ENCODE data around the gene NFATC1. TPM values are rescaled to one million over a fixed set of nuclear protein-coding genes. Genes with fewer than 3 reads are reported as not detected.

NFATC1 gene
- total RNA-seq, 4 donors from 2014 or later = 5.3 to 19.1 (median 11.8) TPM

GRCh38 chr18:79486356-79487182, 90.8 kb downstream of the NFATC1 start:
- peaks cover 0 to 15% (median 3%) of the 10 kb centered on the region in 4 donors for H3K4me1 ChIP-seq
- H3K36me3 ChIP-seq = no peaks in the 10 kb centered on the region
- H3K27ac ChIP-seq = no peak overlapping the region
- no peaks in the 10 kb centered on the region for H3K27me3 ChIP-seq
- TF ChIP-seq EP300 (IDR thresholded peaks at IDR 0.05; ENCODE audit: low read depth) (no peak), POLR2A (IDR thresholded peaks at IDR 0.05) (no peak), POLR2AphosphoS5 (IDR thresholded peaks at IDR 0.05) (no peak), CTCF (IDR thresholded peaks at IDR 0.05) (no peak)
- intact Hi-C loops (cut with DNase I; ENCODE audit: low total_unique reads) = no loop called here
- no peak for DNase-seq
- 93% methylated on average over 69 of the region's 69 CpGs; no CpG with 5 or more reads in 1 of the 2 donors for WGBS, 2 donors (ENCODE audit: low coverage in 1 of 2)
- no peaks in the 10 kb centered on the region for H3K9me3 ChIP-seq
- H3K4me3 ChIP-seq = no peak overlapping the region
- in situ Hi-C loops (cut with MboI; ENCODE audit: low pct_ligation_motif_present in 1 of 4, low pct_unique_long_range_greater_than_20kb in 1 of 4, low sequenced_read_pairs in 3 of 4) = no loop called here

GRCh38 chr18:79487183-79487800, 91.6 kb downstream of the NFATC1 start:
- TF ChIP-seq POLR2AphosphoS5 (IDR thresholded peaks at IDR 0.05) (no peak), CTCF (IDR thresholded peaks at IDR 0.05) (no peak), POLR2A (IDR thresholded peaks at IDR 0.05) (no peak), EP300 (IDR thresholded peaks at IDR 0.05; ENCODE audit: low read depth) (no peak)
- intact Hi-C loops (cut with DNase I; ENCODE audit: low total_unique reads) = no loop called here
- in situ Hi-C loops (cut with MboI; ENCODE audit: low pct_ligation_motif_present in 1 of 4, low pct_unique_long_range_greater_than_20kb in 1 of 4, low sequenced_read_pairs in 3 of 4) = no loop called here
- Histone ChIP-seq H3K27ac (no peak overlapping the region), H3K36me3 (no peaks in the 10 kb centered on the region), H3K4me3 (no peak overlapping the region), H3K9me3 (no peaks in the 10 kb centered on the region), H3K4me1 (peaks cover 0 to 15% (median 3%) of the 10 kb centered on the region in 4 donors), H3K27me3 (no peaks in the 10 kb centered on the region)
- 91% methylated on average over 37 of the region's 42 CpGs; no CpG with 5 or more reads in 1 of the 2 donors for WGBS, 2 donors (ENCODE audit: low coverage in 1 of 2)
- DNase-seq = no peak

- no peak overlapping the region for H3K27ac ChIP-seq
- TF ChIP-seq POLR2AphosphoS5 (IDR thresholded peaks at IDR 0.05) (no peak), EP300 (IDR thresholded peaks at IDR 0.05; ENCODE audit: low read depth) (no peak), CTCF (IDR thresholded peaks at IDR 0.05) (no peak), POLR2A (IDR thresholded peaks at IDR 0.05) (no peak)
- no peaks in the 10 kb centered on the region for H3K36me3 ChIP-seq
- no peak for DNase-seq
- H3K4me3 ChIP-seq = no peak overlapping the region
- in situ Hi-C loops (cut with MboI; ENCODE audit: low pct_ligation_motif_present in 1 of 4, low pct_unique_long_range_greater_than_20kb in 1 of 4, low sequenced_read_pairs in 3 of 4) (no loop called here), intact Hi-C loops (cut with DNase I; ENCODE audit: low total_unique reads) (no loop called here)
- peaks cover 0 to 15% (median 3%) of the 10 kb centered on the region in 4 donors for H3K4me1 ChIP-seq
- WGBS, 2 donors (ENCODE audit: low coverage in 1 of 2) = 91% methylated on average over 22 of the region's 22 CpGs; no CpG with 5 or more reads in 1 of the 2 donors
- no peaks in the 10 kb centered on the region for H3K27me3 ChIP-seq
- no peaks in the 10 kb centered on the region for H3K9me3 ChIP-seq
Observed at GRCh38 chr18:79487801-79488201, 92.1 kb downstream of the NFATC1 start.

GRCh38 chr18:79488311-79489050, 92.8 kb downstream of the NFATC1 start:
- no peaks in the 10 kb centered on the region for H3K9me3 ChIP-seq
- no peaks in the 10 kb centered on the region for H3K27me3 ChIP-seq
- no peaks in the 10 kb centered on the region for H3K36me3 ChIP-seq
- no peak overlapping the region for H3K4me3 ChIP-seq
- intact Hi-C loops (cut with DNase I; ENCODE audit: low total_unique reads) = no loop called here
- TF ChIP-seq POLR2A (IDR thresholded peaks at IDR 0.05) (no peak), CTCF (IDR thresholded peaks at IDR 0.05) (no peak), POLR2AphosphoS5 (IDR thresholded peaks at IDR 0.05) (no peak), EP300 (IDR thresholded peaks at IDR 0.05; ENCODE audit: low read depth) (no peak)
- WGBS, 2 donors (ENCODE audit: low coverage in 1 of 2) = 87% methylated on average over 25 of the region's 26 CpGs; no CpG with 5 or more reads in 1 of the 2 donors
- H3K27ac ChIP-seq = no peak overlapping the region
- H3K4me1 ChIP-seq = peaks cover 0 to 15% (median 3%) of the 10 kb centered on the region in 4 donors
- no peak for DNase-seq
- in situ Hi-C loops (cut with MboI; ENCODE audit: low pct_ligation_motif_present in 1 of 4, low pct_unique_long_range_greater_than_20kb in 1 of 4, low sequenced_read_pairs in 3 of 4) = no loop called here

Measured in transverse colon (tissue), 4 donors.